Right lobe of liver (tissue), 6 donors: ENCODE results near the gene CDH23. TPM values are rescaled to one million over a fixed set of nuclear protein-coding genes. Genes with fewer than 3 reads are reported as not detected.
A peak's percentile ranks its signal among the peaks of the same experiment; 100 is the strongest.

Source experiments
- ATAC-seq, 4 donors: fragments of 200-7000 bp; cut with Tn5 transposase; one replicate each; pipeline ENCODE4 v1.9.1; 2020; ENCODE audit warnings: mild to moderate bottlenecking in 4 of 4, moderate library complexity in 4 of 4
- DNase-seq, 3 donors: peaks; one replicate each; pipeline ENCODE4 v3.0.0-alpha.2; 2020
- H3K27ac ChIP-seq, 3 donors: fragments of 200-600 bp; one replicate each; pipeline ENCODE4 v1.8.0; 2022
- H3K27me3 ChIP-seq, 2 donors: fragments of 200-600 bp; one replicate each; pipeline ENCODE4 v1.8.0; 2022
- H3K36me3 ChIP-seq, 4 donors: fragments of 200-600 bp; sonication (generic) in 1 of 4; one replicate each; pipeline versions ENCODE4 v1.5.1 to v1.8.0; 2017 to 2022; ENCODE audit warnings: control low read depth in 1 of 4
- H3K4me1 ChIP-seq, 4 donors: fragments of 200-600 bp; sonication (generic) in 1 of 4; one replicate each; pipeline versions ENCODE4 v1.5.1 to v1.8.0; 2017 to 2022; ENCODE audit warnings: control low read depth in 1 of 4
- H3K4me3 ChIP-seq, 3 donors: fragments of 200-600 bp; one replicate each; pipeline ENCODE4 v1.8.0; 2022
- H3K9me3 ChIP-seq, 4 donors: fragments of 200-600 bp; sonication (generic) in 1 of 4; one replicate each; pipeline versions ENCODE4 v1.5.1 to v1.8.0; 2017 to 2022; ENCODE audit warnings: control low read depth in 1 of 4
- POLR2A ChIP-seq: fragments of 450-650 bp; IDR thresholded peaks from one replicate; pipeline ENCODE4 v1.6.1; 2017; ENCODE audit warnings: antibody characterized with exemption, mild to moderate bottlenecking
- WGBS: methylation state at CpG from one replicate; pipeline ENCODE4 v1.1.6; 2018; ENCODE audit warnings: low coverage, low lambda C conversion rate; ENCODE audit not compliant: insufficient coverage; ENCODE audit errors: missing lambda C conversion rate; 5-methylcytosine and 5-hydroxymethylcytosine counted together
- intact Hi-C, 2 donors: fragments of 100-400 bp; cut with DNase I; formaldehyde crosslinking; loops; one replicate each; pipeline versions ENCODE4 v1.11.2 to v1.14.1; 2022
- total RNA-seq, 6 experiments: library from RNA; depleted of rRNA in 2 of 6; stranded (reverse); fragments of >200 nt in 2 of 6; fragmentation: NEBNext Ultra II Directional in 3 of 6; extraction: Animal tissue kit (Norgen Biotek cat#: 25700) in 3 of 6; gene quantifications; one replicate each; pipeline versions ENCODE4 v1.1.0 to v1.2.4, GENCODE V29; 2016 to 2023
- TF ChIP-seq, protein P1 (sequence below), 4 donors: fragments of 200-600 bp in 3 of 4; fragments of 450-650 bp in 1 of 4; IDR thresholded peaks; one replicate each; pipeline versions ENCODE4 v1.5.1 to v1.8.0; 2016 to 2022; ENCODE audit warnings: antibody characterized with exemption in 4 of 4, mild to moderate bottlenecking in 2 of 4
- donor health status: DM: no; HTN: yes; CAD: no.
- donor health status: DM: no; HTN: no; CAD: no.
- donor health status: DM: no; HTN: no; CAD: no.
- donor health status: DM: no; HTN: yes; CAD: no.
- donor health status: DM: no; HTN: yes; CAD: no.

Gene CDH23
- total RNA-seq, 6 experiments from 2014 or later, result 3.3 to 19.7 (median 6.3) TPM

DNA sequence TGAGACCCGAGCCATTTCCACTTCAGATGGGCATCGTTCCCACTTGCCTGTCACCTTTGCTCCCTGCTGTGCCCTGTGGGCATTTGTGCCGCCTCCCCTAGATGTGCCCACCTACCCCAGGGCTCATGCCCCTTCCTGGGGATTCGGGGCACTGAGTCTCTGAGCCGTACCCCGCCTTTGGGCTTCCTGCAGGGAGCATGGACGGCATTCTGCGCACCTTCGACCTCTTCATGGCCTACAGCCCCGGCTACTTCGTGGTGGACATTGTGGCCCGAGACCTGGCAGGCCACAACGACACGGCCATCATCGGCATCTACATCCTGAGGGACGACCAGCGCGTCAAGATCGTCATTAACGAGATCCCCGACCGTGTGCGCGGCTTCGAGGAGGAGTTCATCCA is 412.9 kb downstream of the CDH23 start:
- H3K4me1 ChIP-seq, result no peaks in the 10 kb centered on the region
- ATAC-seq (no peak), DNase-seq (no peak)
- WGBS, result 85% methylated on average over 9 of the region's 25 CpGs
- H3K4me3 ChIP-seq, result no peak overlapping the region
- H3K9me3 ChIP-seq, result no peaks in the 10 kb centered on the region
- TF ChIP-seq POLR2A, result no peak
- TF ChIP-seq, protein P1, sequence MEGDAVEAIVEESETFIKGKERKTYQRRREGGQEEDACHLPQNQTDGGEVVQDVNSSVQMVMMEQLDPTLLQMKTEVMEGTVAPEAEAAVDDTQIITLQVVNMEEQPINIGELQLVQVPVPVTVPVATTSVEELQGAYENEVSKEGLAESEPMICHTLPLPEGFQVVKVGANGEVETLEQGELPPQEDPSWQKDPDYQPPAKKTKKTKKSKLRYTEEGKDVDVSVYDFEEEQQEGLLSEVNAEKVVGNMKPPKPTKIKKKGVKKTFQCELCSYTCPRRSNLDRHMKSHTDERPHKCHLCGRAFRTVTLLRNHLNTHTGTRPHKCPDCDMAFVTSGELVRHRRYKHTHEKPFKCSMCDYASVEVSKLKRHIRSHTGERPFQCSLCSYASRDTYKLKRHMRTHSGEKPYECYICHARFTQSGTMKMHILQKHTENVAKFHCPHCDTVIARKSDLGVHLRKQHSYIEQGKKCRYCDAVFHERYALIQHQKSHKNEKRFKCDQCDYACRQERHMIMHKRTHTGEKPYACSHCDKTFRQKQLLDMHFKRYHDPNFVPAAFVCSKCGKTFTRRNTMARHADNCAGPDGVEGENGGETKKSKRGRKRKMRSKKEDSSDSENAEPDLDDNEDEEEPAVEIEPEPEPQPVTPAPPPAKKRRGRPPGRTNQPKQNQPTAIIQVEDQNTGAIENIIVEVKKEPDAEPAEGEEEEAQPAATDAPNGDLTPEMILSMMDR (IDR thresholded peaks at IDR 0.05), result no peak
- H3K27ac ChIP-seq, result no peak overlapping the region
- intact Hi-C loops, result loop anchor here (10.0 kb wide), 4 partner anchors 85 to 505 kb away; partner anchors contain the start of genes CDH23 (in 1 of the 2) and SLC29A3 (in 1 of the 2)
- H3K27me3 ChIP-seq, result no peaks in the 10 kb centered on the region
- H3K36me3 ChIP-seq, result no peaks in the 10 kb centered on the region

DNA sequence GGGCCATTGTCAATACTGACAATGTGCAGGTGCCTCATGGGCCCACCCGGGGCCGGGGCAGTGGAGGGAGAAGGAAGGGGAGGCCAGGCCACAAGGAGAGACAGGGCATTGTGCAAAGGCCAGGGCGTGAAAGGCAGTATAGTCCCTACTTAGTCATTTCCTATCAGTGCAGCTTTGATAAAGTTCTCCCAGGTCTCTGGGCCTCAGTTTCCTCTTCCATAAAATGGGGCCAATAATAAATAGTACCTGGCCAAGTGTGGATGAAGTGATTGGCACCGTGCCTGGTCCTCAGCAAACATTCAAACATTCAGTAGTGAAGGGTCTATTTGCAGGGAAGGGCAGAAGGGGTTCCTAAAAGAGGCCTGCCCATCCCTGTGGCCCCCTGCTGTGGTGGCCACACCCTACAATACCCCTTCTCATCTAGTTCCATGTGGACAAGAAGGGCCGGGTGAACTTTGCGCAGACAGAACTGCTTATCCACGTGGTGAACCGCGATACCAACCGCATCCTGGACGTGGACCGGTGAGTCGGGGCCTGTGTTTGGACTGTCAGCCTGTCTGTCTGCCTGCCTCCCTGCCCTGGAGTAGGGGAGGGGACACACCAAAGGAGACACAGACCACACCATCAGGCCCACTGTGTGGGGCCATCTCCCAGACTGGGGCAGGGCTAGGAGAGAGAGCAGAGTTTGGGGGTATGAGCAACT is 413.5 kb downstream of the CDH23 start:
- Histone ChIP-seq H3K27me3 (no peaks in the 10 kb centered on the region), H3K4me1 (no peaks in the 10 kb centered on the region), H3K4me3 (no peak overlapping the region), H3K27ac (no peak overlapping the region), H3K36me3 (peaks cover 0 to 2% (median under 1%) of the 10 kb centered on the region in 4 donors), H3K9me3 (no peaks in the 10 kb centered on the region)
- WGBS, result 79% methylated on average over 3 of the region's 13 CpGs
- DNase-seq (peak in 1 of 3 donors; percentile 47), ATAC-seq (no peak)
- intact Hi-C loops, result loop anchor here (10.0 kb wide), 4 partner anchors 85 to 505 kb away; partner anchors contain the start of genes CDH23 (in 1 of the 2) and SLC29A3 (in 1 of the 2)
- no peak for TF ChIP-seq POLR2A
- TF ChIP-seq, protein P1 (IDR thresholded peaks at IDR 0.05), result no peak

DNA sequence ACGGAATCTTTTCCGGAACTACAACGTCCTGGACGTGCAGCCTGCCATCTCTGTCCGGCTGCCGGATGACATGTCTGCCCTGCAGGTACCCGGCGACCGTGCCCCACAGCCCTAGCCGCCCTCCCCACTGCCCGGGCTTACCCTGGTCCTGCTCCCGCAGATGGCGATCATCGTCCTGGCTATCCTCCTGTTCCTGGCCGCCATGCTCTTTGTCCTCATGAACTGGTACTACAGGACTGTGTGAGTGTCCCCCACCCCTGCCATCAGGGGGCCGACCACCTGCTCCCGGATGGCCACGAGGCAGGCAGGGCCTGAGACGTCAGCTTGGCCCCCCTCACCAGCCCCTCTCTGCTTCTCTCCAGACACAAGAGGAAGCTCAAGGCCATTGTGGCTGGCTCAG is 414.6 kb downstream of the CDH23 start:
- intact Hi-C loops, result loop anchor here (10.0 kb wide), 4 partner anchors 83 to 507 kb away; partner anchors contain the start of genes CDH23 (in 1 of the 2) and SLC29A3 (in 1 of the 2)
- H3K36me3 ChIP-seq, result peaks cover 0 to 12% (median 8%) of the 10 kb centered on the region in 4 donors
- 58% methylated on average over 4 of the region's 19 CpGs for WGBS
- TF ChIP-seq, protein P1 (IDR thresholded peaks at IDR 0.05), result no peak
- no peak for TF ChIP-seq POLR2A
- H3K27ac ChIP-seq, result no peak overlapping the region
- DNase-seq, result no peak
- no peaks in the 10 kb centered on the region for H3K4me1 ChIP-seq
- no peak overlapping the region for H3K4me3 ChIP-seq
- no peak for ATAC-seq
- H3K27me3 ChIP-seq, result no peaks in the 10 kb centered on the region
- no peaks in the 10 kb centered on the region for H3K9me3 ChIP-seq

DNA sequence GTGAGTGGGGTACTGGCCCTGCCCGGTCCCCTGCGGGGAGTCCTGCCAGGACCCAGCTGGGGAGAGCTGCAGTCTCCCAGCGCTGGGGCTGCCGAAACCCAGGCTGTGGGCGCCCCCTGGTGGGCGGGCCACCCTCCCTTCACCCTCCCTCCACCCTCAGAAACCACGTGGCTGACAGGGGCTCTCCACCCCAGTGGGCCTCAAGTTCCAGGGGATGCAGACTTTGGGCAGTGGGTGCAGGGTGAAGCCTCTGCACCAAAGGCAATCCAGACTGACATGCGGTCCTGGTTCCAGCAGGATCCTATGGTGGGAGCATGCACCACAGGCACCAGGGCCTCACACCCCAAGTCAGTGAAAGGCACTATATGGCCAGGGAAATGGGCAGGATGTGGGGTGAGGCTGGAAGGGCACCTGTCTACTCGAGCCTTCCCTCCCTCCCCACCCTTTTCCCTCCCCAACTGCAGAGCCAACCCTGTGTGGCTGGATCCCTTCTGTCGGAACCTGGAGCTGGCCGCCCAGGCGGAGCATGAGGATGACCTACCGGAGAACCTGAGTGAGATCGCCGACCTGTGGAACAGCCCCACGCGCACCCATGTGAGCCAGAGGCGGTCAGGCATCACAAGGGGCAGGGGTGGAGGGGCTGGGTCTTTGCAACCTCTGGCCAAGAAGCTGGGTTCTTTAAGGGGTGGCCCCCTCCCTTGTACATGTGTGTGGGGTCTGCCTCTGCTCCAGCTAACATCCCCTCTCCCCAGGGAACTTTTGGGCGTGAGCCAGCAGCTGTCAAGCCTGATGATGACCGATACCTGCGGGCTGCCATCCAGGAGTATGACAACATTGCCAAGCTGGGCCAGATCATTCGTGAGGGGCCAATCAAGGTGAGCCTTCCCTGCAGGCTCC is 415.5 kb downstream of the CDH23 start:
- ATAC-seq, result peak; percentile 77 to 88 (median 84)
- no peak overlapping the region for H3K27ac ChIP-seq
- intact Hi-C loops, result loop anchor here (10.0 kb wide), 4 partner anchors 83 to 507 kb away; partner anchors contain the start of genes CDH23 (in 1 of the 2) and SLC29A3 (in 1 of the 2)

More for the DNA sequence above, 415.5 kb downstream of the CDH23 start:
- no peaks in the 10 kb centered on the region for H3K27me3 ChIP-seq
- TF ChIP-seq POLR2A, result no peak
- TF ChIP-seq, protein P1 (IDR thresholded peaks at IDR 0.05), result peak; percentile 81 to 90 (median 85)
- peak; percentile 73 to 83 (median 76) for DNase-seq
- WGBS, result 35% methylated on average over 15 of the region's 22 CpGs
- no peaks in the 10 kb centered on the region for H3K9me3 ChIP-seq
- peaks cover 0 to 21% (median 13%) of the 10 kb centered on the region in 4 donors for H3K36me3 ChIP-seq
- no peak overlapping the region for H3K4me3 ChIP-seq
- H3K4me1 ChIP-seq, result no peaks in the 10 kb centered on the region
